HEK293 (cell line): ENCODE measurements around the gene CCL2.

ENCODE experiments used
- CTCF ChIP-seq: fragments of 450-650 bp; formaldehyde crosslinking; IDR thresholded peaks from 2 replicates; pipeline ENCODE4 v1.5.1; 2016; ENCODE audit warnings: missing biosample characterization, missing genetic modification characterization
- KLF7 ChIP-seq: fragments of 450-650 bp; formaldehyde crosslinking; IDR thresholded peaks from 2 replicates; pipeline ENCODE4 v1.5.1; 2016; ENCODE audit warnings: missing biosample characterization, missing genetic modification characterization, borderline replicate concordance
- SP2 ChIP-seq: fragments of 450-650 bp; formaldehyde crosslinking; IDR thresholded peaks from 2 replicates; pipeline ENCODE4 v1.5.1; 2016; ENCODE audit warnings: missing biosample characterization, missing genetic modification characterization
- ZNF140 ChIP-seq: fragments of 450-650 bp; formaldehyde crosslinking; IDR thresholded peaks from 2 replicates; pipeline ENCODE4 v1.5.1; 2016; ENCODE audit warnings: missing biosample characterization, missing genetic modification characterization
- ZNF169 ChIP-seq: fragments of 450-650 bp; formaldehyde crosslinking; IDR thresholded peaks from 2 replicates; pipeline ENCODE4 v1.5.1; 2016; ENCODE audit warnings: missing biosample characterization, missing genetic modification characterization
- ZNF777 ChIP-seq: fragments of 450-650 bp; formaldehyde crosslinking; IDR thresholded peaks from 2 replicates; pipeline ENCODE4 v1.5.1; 2017; ENCODE audit warnings: missing biosample characterization, missing genetic modification characterization, borderline replicate concordance

- TF ChIP-seq ZNF777, result no peak
- TF ChIP-seq ZNF169 (tag by site-specific recombination), result no peak
- no peak for TF ChIP-seq ZNF140
- TF ChIP-seq CTCF (tag by site-specific recombination), result no peak
- TF ChIP-seq SP2, result no peak
- TF ChIP-seq KLF7 (tag by site-specific recombination), result no peak
Observed at GRCh38 chr17:34236281-34236892, 18.7 kb upstream of the CCL2 start.
